Motor neuron (in vitro differentiated cells): ENCODE results near the gene EMID1. TPM values are rescaled to one million over a fixed set of nuclear protein-coding genes. Genes with fewer than 3 reads are reported as not detected.

Source experiments
- ATAC-seq, 8 experiments: fragments of 200-7000 bp; cut with Tn5 transposase; replicated peaks in 6 of 8; 2 replicates each; pipeline ENCODE4 v1.8.0; 2021; ENCODE audit warnings: mild to moderate bottlenecking in 8 of 8, moderate library complexity in 8 of 8
- H3K27ac ChIP-seq, 2 donors: fragments of 250-450 bp; sonication (Bioruptor Pico); 2 replicates each; pipeline ENCODE4 v1.9.0; 2021; ENCODE audit warnings: antibody characterized with exemption in 2 of 2, mild to moderate bottlenecking in 2 of 2, moderate library complexity in 1 of 2
- H3K4me1 ChIP-seq, 2 donors: fragments of 250-450 bp; sonication (Bioruptor Pico); replicated peaks in 1 of 2; 2 replicates each; pipeline ENCODE4 v1.6.1; 2021; ENCODE audit warnings: antibody characterized with exemption in 2 of 2, mild to moderate bottlenecking in 2 of 2, moderate library complexity in 1 of 2
- H3K4me3 ChIP-seq, 5 donors: fragments of 250-450 bp; sonication (Bioruptor Pico); 2 replicates each; pipeline ENCODE4 v1.9.0; 2021; ENCODE audit warnings: antibody characterized with exemption in 5 of 5, mild to moderate bottlenecking in 5 of 5, moderate library complexity in 4 of 5
- WGBS, 10 experiments: fragments of 450-650 bp; shearing (Covaris generic); methylation state at CpG; one replicate each; pipeline ENCODE4 v1.0.0; 2022; 5-methylcytosine and 5-hydroxymethylcytosine counted together
- in situ Hi-C, 9 experiments: fragments of 400-800 bp; cut with MboI; loops; one replicate each; pipeline ENCODE4 v1.15.0; 2021; ENCODE audit warnings: low sequenced_read_pairs in 9 of 9, low pct_unique_long_range_greater_than_20kb in 2 of 9; ENCODE audit not compliant: unreplicated experiment in 9 of 9
- total RNA-seq, 8 experiments: library from RNA; unstranded; fragments of 300-600 nt; gene quantifications; 2 replicates each; pipeline versions ENCODE4 v1.2.3 to v1.2.4, GENCODE V29; 2022

EMID1 gene
- total RNA-seq, 8 experiments from 2014 or later: 0.56 to 21.9 (median 6.7) TPM

DNA sequence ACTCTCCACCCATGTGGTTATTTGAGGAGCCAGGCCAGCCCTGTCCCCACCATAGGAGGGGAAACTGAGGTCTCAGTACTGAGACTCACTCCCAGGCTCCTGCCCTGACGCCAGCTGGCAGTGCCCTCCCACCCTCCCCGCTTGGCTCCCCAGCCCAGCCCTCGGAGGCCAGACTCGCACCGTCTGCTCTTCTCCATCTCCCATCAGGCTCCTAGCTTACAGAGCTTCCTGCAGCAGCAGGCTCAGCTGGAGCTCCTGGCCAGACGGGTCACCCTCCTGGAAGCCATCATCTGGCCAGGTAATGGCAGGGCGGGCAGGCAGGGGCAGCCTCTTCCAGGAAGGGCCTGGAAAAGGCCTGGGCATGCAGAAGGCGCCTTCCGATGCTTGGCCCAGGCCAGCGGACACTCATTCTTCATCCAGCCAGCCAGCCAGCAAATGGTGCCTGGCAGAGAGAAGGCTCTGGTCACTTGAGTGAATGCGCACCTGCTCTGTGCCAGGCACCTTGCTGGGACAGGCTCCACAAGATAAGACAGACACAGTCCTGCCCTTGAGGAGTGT, 49.4 kb downstream of the EMID1 start:
- in situ Hi-C loops: loop anchor here in 1 of 9 experiments (25.0 kb wide), 1 partner anchor 393 kb away; no protein-coding TSS in a partner anchor
- Histone ChIP-seq H3K4me1 (no peaks in the 10 kb centered on the region), H3K27ac (no peak overlapping the region), H3K4me3 (no peak overlapping the region)
- no peak for ATAC-seq
- WGBS, 10 experiments: 100% methylated on average over 1 of the region's 11 CpGs; no CpG with 5 or more reads in 8 of the 10 experiments

DNA sequence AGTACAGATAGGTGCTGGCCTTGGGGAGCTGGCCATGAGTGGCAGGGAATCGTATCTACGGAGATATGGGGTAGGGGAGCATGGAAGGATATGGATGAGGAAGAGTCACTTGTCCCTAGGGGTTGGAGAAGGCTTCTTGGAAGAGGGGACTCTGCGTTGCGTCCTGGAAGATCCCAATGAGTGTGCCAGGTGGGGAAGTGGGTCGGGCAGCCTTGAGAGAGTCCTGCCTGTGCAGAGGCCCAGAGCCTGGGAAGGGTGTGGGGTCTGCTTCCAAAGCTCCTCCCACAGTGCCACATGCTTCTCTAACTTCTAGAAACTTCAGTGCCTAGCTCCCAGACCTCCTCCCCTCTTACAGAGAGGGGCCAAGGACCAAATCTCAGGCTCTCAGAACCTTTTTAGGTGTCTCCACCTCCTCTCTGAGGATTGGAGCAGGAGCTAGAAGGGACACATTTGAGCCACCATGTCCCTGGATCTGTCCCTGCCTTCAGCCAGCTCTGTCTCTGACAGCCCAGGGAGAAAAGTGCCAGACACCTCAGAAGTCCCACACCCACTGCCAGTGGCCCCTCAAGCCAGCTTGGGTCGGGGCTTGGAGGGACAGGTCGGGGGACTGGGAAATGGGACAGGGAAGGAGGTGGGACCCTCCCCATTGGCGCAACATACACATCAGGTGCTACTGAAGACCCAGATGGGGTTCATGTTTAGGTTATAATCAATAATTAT, 51.1 kb downstream of the EMID1 start:
- WGBS, 10 experiments: 40 to 100% (median 82%) methylated on average over 1 to 5 of the region's 8 CpGs; no CpG with 5 or more reads in 2 of the 10 experiments
- in situ Hi-C loops: loop anchor here in 1 of 9 experiments (25.0 kb wide), 1 partner anchor 394 kb away; no protein-coding TSS in a partner anchor
- H3K4me3 ChIP-seq: no peak overlapping the region
- no peak for ATAC-seq
- no peak overlapping the region for H3K27ac ChIP-seq
- H3K4me1 ChIP-seq: no peaks in the 10 kb centered on the region

DNA sequence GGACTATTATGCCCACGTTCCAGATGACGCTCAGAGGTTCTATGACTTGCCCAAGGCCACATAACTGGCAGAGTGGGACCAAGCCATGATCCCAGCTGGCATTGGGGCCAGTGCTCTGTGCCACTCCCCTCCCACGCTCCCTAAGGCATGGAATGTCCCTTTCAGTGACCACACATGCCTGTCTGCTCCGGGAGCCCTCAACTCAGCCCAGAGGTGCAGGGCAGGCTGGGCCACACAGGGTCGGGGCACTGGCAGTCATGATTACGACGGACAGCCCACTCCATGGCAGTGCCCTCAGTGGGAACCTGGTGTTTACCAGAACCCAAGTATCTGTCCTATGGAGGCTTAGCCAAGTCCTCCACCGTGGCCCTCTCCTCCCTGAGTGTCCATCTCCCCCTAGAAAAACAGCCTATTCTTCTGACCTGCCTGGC, 52.1 kb downstream of the EMID1 start:
- no peaks in the 10 kb centered on the region for H3K4me1 ChIP-seq
- no peak overlapping the region for H3K4me3 ChIP-seq
- 50 to 100% (median 87%) methylated on average over 1 to 3 of the region's 8 CpGs; no CpG with 5 or more reads in 6 of the 10 experiments for WGBS, 10 experiments
- in situ Hi-C loops: loop anchor here in 1 of 9 experiments (25.0 kb wide), 1 partner anchor 395 kb away; no protein-coding TSS in a partner anchor
- ATAC-seq: no peak
- no peak overlapping the region for H3K27ac ChIP-seq

DNA sequence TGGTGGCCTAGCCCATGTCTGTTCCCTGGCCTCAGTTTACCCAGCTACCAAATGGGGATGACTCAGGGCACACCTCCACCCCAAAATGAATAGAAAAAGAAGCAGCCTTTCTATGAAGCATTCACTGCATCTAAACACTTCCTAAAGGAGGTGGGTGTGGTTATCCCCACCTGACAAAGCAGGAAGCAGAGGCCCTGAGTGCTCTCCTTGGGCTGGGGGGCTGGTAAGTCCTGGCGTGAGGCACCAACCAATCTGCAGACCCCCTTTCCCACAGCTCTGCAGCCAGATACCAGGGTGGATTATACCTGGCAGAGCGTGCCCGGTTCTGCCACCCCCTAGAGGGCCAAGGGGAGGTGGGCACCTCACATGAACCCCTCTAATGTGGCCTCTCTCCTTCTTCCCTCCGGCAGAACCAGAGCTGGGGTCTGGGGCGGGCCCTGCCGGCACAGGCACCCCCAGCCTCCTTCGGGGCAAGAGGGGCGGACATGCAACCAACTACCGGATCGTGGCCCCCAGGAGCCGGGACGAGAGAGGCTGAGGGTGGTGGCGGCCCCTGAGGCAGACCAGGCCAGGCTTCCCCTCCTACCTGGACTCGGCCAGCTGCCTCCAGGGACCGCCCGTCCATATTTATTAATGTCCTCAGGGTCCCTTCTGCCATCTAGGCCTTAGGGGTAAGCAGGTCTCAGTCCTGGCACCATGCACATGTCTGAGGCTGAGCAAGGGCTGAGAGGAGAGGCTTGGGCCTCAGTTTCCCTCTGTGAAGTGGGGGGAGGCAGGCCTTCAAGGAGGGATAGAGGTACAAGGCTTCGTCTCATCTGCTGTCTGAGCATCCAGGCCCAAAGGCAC, 52.9 kb downstream of the EMID1 start:
- in situ Hi-C loops: loop anchor here in 1 of 9 experiments (25.0 kb wide), 1 partner anchor 396 kb away; no protein-coding TSS in a partner anchor
- 80 to 100% (median 96%) methylated on average over 1 to 7 of the region's 17 CpGs; no CpG with 5 or more reads in 6 of the 10 experiments for WGBS, 10 experiments

GRCh38 chr22:29259253-29259899, 53.7 kb downstream of the EMID1 start:
- Histone ChIP-seq H3K4me1 (no peaks in the 10 kb centered on the region), H3K27ac (no peak overlapping the region), H3K4me3 (no peak overlapping the region)
- in situ Hi-C loops: loop anchor here in 1 of 9 experiments (25.0 kb wide), 1 partner anchor 397 kb away; no protein-coding TSS in a partner anchor
- 57 to 85% (median 69%) methylated on average over 1 to 4 of the region's 11 CpGs; no CpG with 5 or more reads in 6 of the 10 experiments for WGBS, 10 experiments
- ATAC-seq: peak in 6 of 8 experiments; percentile 2 to 59 (median 18)

More for the DNA sequence above, 52.9 kb downstream of the EMID1 start:
- Histone ChIP-seq H3K4me3 (no peak overlapping the region), H3K4me1 (no peaks in the 10 kb centered on the region), H3K27ac (no peak overlapping the region)
- peak in 2 of 8 experiments; percentile 4 to 8 for ATAC-seq

GRCh38 chr22:29260031-29260560, 54.4 kb downstream of the EMID1 start:
- WGBS, 10 experiments: 100% methylated on average over 1 of the region's 13 CpGs; no CpG with 5 or more reads in 9 of the 10 experiments
- peak in 5 of 8 experiments; percentile 5 to 26 (median 18) for ATAC-seq
- Histone ChIP-seq H3K4me1 (no peaks in the 10 kb centered on the region), H3K27ac (no peak overlapping the region), H3K4me3 (no peak overlapping the region)
- in situ Hi-C loops: loop anchor here in 1 of 9 experiments (25.0 kb wide), 1 partner anchor 398 kb away; no protein-coding TSS in a partner anchor

- H3K27ac ChIP-seq: no peak overlapping the region
- peaks cover 0 to under 1% of the 10 kb centered on the region in 2 donors for H3K4me1 ChIP-seq
- H3K4me3 ChIP-seq: no peak overlapping the region
- peak in 4 of 8 experiments; percentile 4 to 16 (median 5) for ATAC-seq
- 95 to 100% methylated on average over 2 to 4 of the region's 17 CpGs; no CpG with 5 or more reads in 8 of the 10 experiments for WGBS, 10 experiments
- in situ Hi-C loops: loop anchor here in 1 of 9 experiments (25.0 kb wide), 1 partner anchor 398 kb away; no protein-coding TSS in a partner anchor
Measured at GRCh38 chr22:29260601-29261315, 55.1 kb downstream of the EMID1 start.

GRCh38 chr22:29263791-29264276, 58.1 kb downstream of the EMID1 start:
- 97 to 100% methylated on average over 1 to 5 of the region's 14 CpGs; no CpG with 5 or more reads in 8 of the 10 experiments for WGBS, 10 experiments
- in situ Hi-C loops: loop anchor here in 1 of 9 experiments (25.0 kb wide), 1 partner anchor 402 kb away; no protein-coding TSS in a partner anchor

GRCh38 chr22:29265305-29265704, 59.6 kb downstream of the EMID1 start:
- ATAC-seq: no peak
- H3K27ac ChIP-seq: no peak overlapping the region
- H3K4me3 ChIP-seq: no peak overlapping the region
- 81 to 100% (median 93%) methylated on average over 1 to 4 of the region's 7 CpGs; no CpG with 5 or more reads in 6 of the 10 experiments for WGBS, 10 experiments
- in situ Hi-C loops: loop anchor here in 1 of 9 experiments (25.0 kb wide), 1 partner anchor 403 kb away; no protein-coding TSS in a partner anchor
- peaks cover 15 to 18% of the 10 kb centered on the region in 2 donors for H3K4me1 ChIP-seq

More at GRCh38 chr22:29263791-29264276, 58.1 kb downstream of the EMID1 start:
- H3K4me1 ChIP-seq: peaks cover 11 to 12% of the 10 kb centered on the region in 2 donors
- no peak overlapping the region for H3K27ac ChIP-seq
- no peak overlapping the region for H3K4me3 ChIP-seq
- ATAC-seq: no peak

DNA sequence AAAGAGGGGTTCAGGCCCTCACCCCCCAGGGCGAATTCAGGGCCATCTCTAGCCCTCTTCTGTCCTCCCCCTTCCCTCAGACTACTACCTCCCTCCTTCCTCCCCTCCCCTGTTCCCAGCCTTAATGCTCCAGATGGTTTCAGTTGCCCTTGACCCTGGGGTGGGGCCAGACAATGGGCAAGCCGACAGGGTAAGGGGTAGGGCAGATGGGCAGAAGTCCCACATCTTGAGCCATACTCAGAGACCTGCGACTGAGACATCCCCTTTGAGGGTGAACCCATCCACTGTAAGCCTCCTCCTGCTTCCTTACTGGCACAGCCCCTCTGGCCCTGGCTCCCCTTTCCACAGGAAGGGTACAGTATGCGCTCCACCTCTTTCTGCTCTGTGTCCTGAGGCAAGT, 60.2 kb downstream of the EMID1 start:
- in situ Hi-C loops: loop anchor here in 1 of 9 experiments (25.0 kb wide), 1 partner anchor 404 kb away; no protein-coding TSS in a partner anchor
- H3K4me3 ChIP-seq: peak overlapping the region in 1 of 5 donors; percentile 83
- ATAC-seq: no peak
- 57 to 100% (median 83%) methylated on average over 1 to 3 of the region's 4 CpGs; no CpG with 5 or more reads in 6 of the 10 experiments for WGBS, 10 experiments
- H3K27ac ChIP-seq: no peak overlapping the region
- peaks cover 21 to 24% of the 10 kb centered on the region in 2 donors for H3K4me1 ChIP-seq
